ENCODE results near the gene RNF222. TPM values are rescaled to one million over a fixed set of nuclear protein-coding genes. Genes with fewer than 3 reads are reported as not detected.

The RNF222 gene
- total RNA-seq, 1 experiment from 2014 or later: not detected

DNA sequence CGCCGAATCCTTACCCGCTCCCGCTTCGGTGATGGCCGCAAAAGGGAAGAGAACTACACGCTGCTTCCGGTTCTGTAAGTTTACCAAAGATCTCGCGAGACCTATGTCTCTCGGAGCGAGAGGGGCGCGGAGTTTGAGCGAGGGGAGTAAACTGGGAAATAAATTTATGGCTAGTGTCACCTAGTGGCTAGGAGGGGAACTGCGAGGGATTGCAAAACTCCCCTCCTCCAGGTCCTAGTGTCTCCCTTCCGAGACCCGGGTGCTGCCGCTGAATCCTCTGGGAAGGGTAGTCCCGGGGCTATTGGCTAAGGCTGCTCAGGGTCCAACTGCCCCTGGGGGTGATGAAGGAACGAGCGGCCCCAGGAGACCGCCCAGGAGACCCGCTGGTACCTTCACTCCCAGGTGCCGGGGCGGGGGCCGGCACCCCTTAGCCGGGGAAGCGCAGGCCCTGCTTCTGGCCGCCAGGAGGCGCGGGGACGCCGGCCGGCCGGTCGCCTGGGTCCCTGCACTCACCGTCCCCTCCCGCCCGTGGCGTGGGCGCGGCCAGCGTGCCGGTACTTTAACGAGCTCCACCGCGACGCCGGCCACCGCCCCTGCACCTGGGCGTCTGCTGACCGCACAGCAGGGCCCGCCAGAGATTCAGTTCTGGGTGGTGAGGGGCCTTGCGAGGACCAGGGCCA lies 14.3 kb downstream of the RNF222 start, which contains the start of gene RPL26:
RPL26 (minus strand) TSS at position 51 of the 680 bp plus-strand sequence. CDS start 883 bp downstream, outside the sequence.
- no peaks in the 10 kb centered on the region for H3K27me3 Mint-ChIP-seq (ENCODE audit: insufficient read depth, unreplicated experiment)
- CTCF ChIA-PET: interaction anchor here (0.6 to 1.8 kb wide), 24 partner anchors 8 to 512 kb away, joined by 3 to 7 read pairs (median 3); partner anchors contain the start of gene RNF222
- POLR2A ChIA-PET: interaction anchor here (0.5 to 3.2 kb wide), 44 partner anchors 8 to 870 kb away, joined by 3 to 28 read pairs (median 4); partner anchors contain the start of genes NDEL1, PFAS, RNF222 and RNF227
- TF ChIP-seq, protein P1, sequence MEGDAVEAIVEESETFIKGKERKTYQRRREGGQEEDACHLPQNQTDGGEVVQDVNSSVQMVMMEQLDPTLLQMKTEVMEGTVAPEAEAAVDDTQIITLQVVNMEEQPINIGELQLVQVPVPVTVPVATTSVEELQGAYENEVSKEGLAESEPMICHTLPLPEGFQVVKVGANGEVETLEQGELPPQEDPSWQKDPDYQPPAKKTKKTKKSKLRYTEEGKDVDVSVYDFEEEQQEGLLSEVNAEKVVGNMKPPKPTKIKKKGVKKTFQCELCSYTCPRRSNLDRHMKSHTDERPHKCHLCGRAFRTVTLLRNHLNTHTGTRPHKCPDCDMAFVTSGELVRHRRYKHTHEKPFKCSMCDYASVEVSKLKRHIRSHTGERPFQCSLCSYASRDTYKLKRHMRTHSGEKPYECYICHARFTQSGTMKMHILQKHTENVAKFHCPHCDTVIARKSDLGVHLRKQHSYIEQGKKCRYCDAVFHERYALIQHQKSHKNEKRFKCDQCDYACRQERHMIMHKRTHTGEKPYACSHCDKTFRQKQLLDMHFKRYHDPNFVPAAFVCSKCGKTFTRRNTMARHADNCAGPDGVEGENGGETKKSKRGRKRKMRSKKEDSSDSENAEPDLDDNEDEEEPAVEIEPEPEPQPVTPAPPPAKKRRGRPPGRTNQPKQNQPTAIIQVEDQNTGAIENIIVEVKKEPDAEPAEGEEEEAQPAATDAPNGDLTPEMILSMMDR (IDR thresholded peaks at IDR 0.05; ENCODE audit: unreplicated experiment): peak; percentile 81
- H3K27ac Mint-ChIP-seq (ENCODE audit: low read depth, unreplicated experiment): peak within 1 kb of the TSS; percentile 100
- peak within 1 kb of the TSS; percentile 97 for H3K4me3 Mint-ChIP-seq (ENCODE audit: unreplicated experiment)
- intact Hi-C loops (cut with micrococcal nuclease): loop anchor here (1.0 to 5.0 kb wide), 6 partner anchors 54 to 363 kb away; partner anchors contain the start of gene HES7
- DNase-seq (ENCODE audit: unreplicated experiment): peak; percentile 99
- no peaks in the 10 kb centered on the region for H3K9me3 Mint-ChIP-seq (ENCODE audit: unreplicated experiment)
- peaks cover 21% of the 10 kb centered on the region for H3K4me1 Mint-ChIP-seq (ENCODE audit: insufficient read depth, unreplicated experiment)
- no TSS peak for BruUV-seq (replicated peaks)
- H3K36me3 Mint-ChIP-seq (ENCODE audit: insufficient read depth, unreplicated experiment): peaks cover 51% of the 10 kb centered on the region

GRCh38 chr17:8382880-8383142 lies 14.8 kb downstream of the RNF222 start:
- Mint-ChIP-seq H3K4me1 (ENCODE audit: insufficient read depth, unreplicated experiment) (peaks cover 21% of the 10 kb centered on the region), H3K27me3 (ENCODE audit: insufficient read depth, unreplicated experiment) (no peaks in the 10 kb centered on the region), H3K4me3 (ENCODE audit: unreplicated experiment) (peak overlapping the region; percentile 97), H3K27ac (ENCODE audit: low read depth, unreplicated experiment) (peak overlapping the region; percentile 100), H3K9me3 (ENCODE audit: unreplicated experiment) (no peaks in the 10 kb centered on the region), H3K36me3 (ENCODE audit: insufficient read depth, unreplicated experiment) (peaks cover 55% of the 10 kb centered on the region)
- BruUV-seq (replicated peaks): no TSS peak
- ChIA-PET POLR2A (interaction anchor here (0.7 to 3.2 kb wide), 19 partner anchors 11 to 365 kb away, joined by 3 to 28 read pairs (median 5); partner anchors contain the start of genes NDEL1 and RANGRF), CTCF (interaction anchor here (0.6 to 1.8 kb wide), 11 partner anchors 9 to 403 kb away, joined by 3 to 6 read pairs (median 4); partner anchors contain the start of gene RNF222)
- intact Hi-C loops (cut with micrococcal nuclease): loop anchor here (1.0 to 5.0 kb wide), 6 partner anchors 54 to 363 kb away; partner anchors contain the start of gene HES7
- DNase-seq (ENCODE audit: unreplicated experiment): no peak
- TF ChIP-seq, protein P1 (IDR thresholded peaks at IDR 0.05; ENCODE audit: unreplicated experiment): no peak

GRCh38 chr17:8382052-8382879 lies 15.4 kb downstream of the RNF222 start:
- Mint-ChIP-seq H3K27me3 (ENCODE audit: insufficient read depth, unreplicated experiment) (no peaks in the 10 kb centered on the region), H3K4me3 (ENCODE audit: unreplicated experiment) (peak overlapping the region; percentile 97), H3K36me3 (ENCODE audit: insufficient read depth, unreplicated experiment) (peaks cover 61% of the 10 kb centered on the region), H3K27ac (ENCODE audit: low read depth, unreplicated experiment) (peak overlapping the region; percentile 100), H3K4me1 (ENCODE audit: insufficient read depth, unreplicated experiment) (peaks cover 23% of the 10 kb centered on the region), H3K9me3 (ENCODE audit: unreplicated experiment) (no peaks in the 10 kb centered on the region)
- TF ChIP-seq, protein P1 (IDR thresholded peaks at IDR 0.05; ENCODE audit: unreplicated experiment): no peak
- intact Hi-C loops (cut with micrococcal nuclease): loop anchor here (2.0 to 5.0 kb wide), 4 partner anchors 55 to 320 kb away; partner anchors contain the start of gene HES7
- DNase-seq (ENCODE audit: unreplicated experiment): no peak
- BruUV-seq (replicated peaks): TSS peak; percentile 68
- CTCF ChIA-PET: interaction anchor here (0.6 to 1.8 kb wide), 14 partner anchors 9 to 1195 kb away, joined by 3 to 6 read pairs (median 4); partner anchors contain the start of gene RNF222
- POLR2A ChIA-PET: interaction anchor here (0.7 to 3.2 kb wide), 25 partner anchors 11 to 1193 kb away, joined by 3 to 28 read pairs (median 5); partner anchors contain the start of genes AURKB, NDEL1, PFAS and RANGRF

All from MCF 10A (cell line).